Epithelial cell of proximal tubule (primary cell): ENCODE measurements around the gene ADCY3. TPM values are rescaled to one million over a fixed set of nuclear protein-coding genes. Genes with fewer than 3 reads are reported as not detected.
"Not testable (repeated sequence)": the region's sequence is repeated elsewhere in the genome, so short reads cannot be mapped to it uniquely, and the experiment has no call there.

Experiments used
- DNase-seq: peaks from one replicate; pipeline ENCODE4 v3.0.0-alpha.2; 2011; ENCODE audit warnings: low read depth
- H3K4me3 ChIP-seq: 2 replicates; pipeline ENCODE4 v1.5.1; 2011; ENCODE audit warnings: low read depth, mild to moderate bottlenecking, low read length
- total RNA-seq: library from RNA; depleted of rRNA; stranded (reverse); fragments of >200 nt; gene quantifications from 2 replicates; pipeline ENCODE4 v1.2.3, GENCODE V29; 2015
- TF ChIP-seq, protein P1 (sequence below): conservative IDR thresholded peaks from 2 replicates; pipeline ENCODE4 v1.5.1; 2012; ENCODE audit warnings: low read depth, mild to moderate bottlenecking, low read length

Gene ADCY3
- total RNA-seq, 1 donor from 2014 or later: 18.7 TPM

DNA sequence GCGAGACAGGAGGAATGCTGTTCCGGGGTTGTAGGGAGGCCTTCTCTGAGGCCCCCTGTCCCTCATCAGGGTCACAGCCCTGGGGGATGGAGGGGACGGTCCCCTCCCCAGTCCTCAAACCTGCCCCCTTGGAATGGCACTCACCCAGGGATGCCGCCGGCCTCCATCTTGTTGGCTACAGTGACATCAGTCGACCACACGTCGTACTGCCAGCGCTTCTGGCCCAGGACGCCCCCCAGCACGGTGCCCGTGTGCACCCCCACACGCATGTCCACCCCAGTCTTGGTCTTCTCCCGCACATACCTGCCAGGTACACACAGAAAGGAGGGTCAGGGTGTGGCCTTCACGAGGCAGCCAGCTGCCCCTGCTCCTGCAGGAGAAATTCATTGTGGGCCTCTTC is 80.3 kb downstream of the ADCY3 start:
- no peak overlapping the region for H3K4me3 ChIP-seq
- TF ChIP-seq, protein P1, sequence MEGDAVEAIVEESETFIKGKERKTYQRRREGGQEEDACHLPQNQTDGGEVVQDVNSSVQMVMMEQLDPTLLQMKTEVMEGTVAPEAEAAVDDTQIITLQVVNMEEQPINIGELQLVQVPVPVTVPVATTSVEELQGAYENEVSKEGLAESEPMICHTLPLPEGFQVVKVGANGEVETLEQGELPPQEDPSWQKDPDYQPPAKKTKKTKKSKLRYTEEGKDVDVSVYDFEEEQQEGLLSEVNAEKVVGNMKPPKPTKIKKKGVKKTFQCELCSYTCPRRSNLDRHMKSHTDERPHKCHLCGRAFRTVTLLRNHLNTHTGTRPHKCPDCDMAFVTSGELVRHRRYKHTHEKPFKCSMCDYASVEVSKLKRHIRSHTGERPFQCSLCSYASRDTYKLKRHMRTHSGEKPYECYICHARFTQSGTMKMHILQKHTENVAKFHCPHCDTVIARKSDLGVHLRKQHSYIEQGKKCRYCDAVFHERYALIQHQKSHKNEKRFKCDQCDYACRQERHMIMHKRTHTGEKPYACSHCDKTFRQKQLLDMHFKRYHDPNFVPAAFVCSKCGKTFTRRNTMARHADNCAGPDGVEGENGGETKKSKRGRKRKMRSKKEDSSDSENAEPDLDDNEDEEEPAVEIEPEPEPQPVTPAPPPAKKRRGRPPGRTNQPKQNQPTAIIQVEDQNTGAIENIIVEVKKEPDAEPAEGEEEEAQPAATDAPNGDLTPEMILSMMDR: no peak
- DNase-seq: no peak

DNA sequence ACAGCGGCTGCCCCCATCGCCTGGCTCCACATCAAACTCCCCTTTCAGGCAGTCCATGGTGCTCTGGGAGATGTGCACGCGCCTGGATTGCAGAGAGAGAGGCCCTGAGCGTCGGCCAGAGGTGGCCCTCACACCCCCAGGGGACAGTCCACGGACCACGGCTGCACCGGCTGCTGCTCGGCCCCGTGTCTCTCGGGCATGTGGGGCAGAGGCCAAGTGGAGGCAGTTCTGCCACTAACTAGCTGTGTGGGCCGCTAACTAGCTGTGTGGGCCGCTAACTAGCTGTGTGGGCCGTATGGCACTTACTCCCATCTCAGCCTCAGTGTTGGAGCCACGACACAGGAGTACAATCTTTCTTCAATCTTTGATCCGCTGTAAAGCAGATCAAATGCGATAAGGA is 81.5 kb downstream of the ADCY3 start:
- no peak overlapping the region for H3K4me3 ChIP-seq
- no peak for DNase-seq
- TF ChIP-seq, protein P1: no peak

DNA sequence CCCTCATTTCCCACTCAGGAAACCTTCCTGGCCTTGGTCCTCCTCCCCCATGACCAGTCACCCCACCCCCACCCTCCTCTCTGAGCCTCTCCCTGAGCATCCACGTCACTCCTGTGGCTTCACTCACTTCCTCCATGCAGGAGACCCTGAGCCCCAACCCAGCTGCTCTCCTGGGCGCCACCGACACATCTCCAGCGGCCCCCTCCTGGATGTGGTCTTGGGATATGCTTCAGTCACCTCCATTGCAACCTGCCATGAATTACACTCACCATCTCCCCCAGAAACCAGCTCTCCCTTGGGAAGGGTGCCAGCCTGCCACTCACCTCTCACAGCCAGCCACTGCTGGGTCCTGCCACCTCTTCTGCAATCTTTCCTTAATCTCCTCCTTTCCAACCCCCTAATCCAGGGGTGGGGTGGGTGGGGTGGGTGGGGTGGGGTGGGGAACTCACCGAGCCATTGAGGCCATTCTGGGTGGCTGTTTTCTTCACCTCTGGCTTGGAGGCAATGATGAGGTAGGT is 82.0 kb downstream of the ADCY3 start:
- TF ChIP-seq, protein P1: no peak
- no peak overlapping the region for H3K4me3 ChIP-seq
- DNase-seq: no peak

DNA sequence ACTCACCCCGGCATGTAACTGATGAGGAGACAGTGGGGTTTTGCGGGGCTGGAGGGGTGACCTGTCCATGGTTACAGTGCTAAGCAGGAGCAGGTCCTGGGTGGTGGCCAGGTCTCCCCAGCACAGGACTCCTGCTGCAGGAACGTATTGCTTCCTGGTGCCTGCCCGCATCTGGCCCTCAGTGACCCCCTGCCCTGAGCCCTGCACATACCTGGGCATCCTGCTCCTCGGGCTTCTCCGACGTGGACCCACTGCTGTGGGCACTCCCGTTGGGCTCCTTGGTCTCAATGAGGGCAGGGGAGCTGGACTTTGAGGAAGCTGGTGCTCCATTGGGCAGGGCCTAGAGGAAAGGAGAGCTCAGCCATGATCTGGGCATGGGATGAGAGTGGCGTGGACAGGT is 83.3 kb downstream of the ADCY3 start:
- TF ChIP-seq, protein P1: no peak
- no peak for DNase-seq
- no peak overlapping the region for H3K4me3 ChIP-seq

DNA sequence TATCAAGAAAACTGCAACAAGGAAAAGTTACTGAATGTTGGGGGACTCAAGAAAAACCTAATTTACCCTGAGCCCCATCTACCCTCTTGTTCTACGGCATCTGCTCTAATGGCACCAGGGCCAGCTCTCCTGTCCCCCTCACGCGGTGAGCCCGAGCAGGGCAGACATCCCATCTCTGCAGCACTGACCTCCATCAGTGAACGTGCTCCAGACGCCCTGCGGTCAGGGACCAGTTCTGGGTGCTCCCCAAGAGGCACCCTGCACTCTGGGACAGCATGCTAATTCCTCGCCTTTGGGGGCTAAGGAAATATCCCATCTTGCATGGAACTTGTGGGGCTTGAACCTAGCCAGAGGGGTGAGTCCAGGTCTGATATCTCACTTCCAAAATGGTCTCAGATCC is 83.8 kb downstream of the ADCY3 start:
- no peak for DNase-seq
- H3K4me3 ChIP-seq: no peak overlapping the region
- TF ChIP-seq, protein P1: no peak

DNA sequence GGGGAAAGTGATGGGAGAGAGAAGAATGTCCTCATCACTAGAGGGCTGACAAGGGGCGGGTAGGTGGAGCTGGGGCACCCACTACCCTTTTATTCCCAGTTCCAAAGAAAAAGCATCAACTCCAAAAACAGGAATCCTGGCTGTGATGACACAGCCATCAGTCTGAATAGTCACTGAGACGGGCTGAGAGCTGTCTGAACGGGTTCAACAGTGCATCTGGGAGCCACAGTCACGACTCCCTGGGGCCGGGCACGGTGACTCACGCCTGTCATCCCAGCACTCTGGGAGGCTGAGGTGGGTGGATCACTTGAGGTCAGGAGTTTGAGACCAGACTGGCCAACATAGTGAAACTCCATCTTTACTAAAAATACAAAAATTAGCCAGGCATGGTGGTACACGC is 84.6 kb downstream of the ADCY3 start:
- DNase-seq: not testable (repeated sequence)

DNA sequence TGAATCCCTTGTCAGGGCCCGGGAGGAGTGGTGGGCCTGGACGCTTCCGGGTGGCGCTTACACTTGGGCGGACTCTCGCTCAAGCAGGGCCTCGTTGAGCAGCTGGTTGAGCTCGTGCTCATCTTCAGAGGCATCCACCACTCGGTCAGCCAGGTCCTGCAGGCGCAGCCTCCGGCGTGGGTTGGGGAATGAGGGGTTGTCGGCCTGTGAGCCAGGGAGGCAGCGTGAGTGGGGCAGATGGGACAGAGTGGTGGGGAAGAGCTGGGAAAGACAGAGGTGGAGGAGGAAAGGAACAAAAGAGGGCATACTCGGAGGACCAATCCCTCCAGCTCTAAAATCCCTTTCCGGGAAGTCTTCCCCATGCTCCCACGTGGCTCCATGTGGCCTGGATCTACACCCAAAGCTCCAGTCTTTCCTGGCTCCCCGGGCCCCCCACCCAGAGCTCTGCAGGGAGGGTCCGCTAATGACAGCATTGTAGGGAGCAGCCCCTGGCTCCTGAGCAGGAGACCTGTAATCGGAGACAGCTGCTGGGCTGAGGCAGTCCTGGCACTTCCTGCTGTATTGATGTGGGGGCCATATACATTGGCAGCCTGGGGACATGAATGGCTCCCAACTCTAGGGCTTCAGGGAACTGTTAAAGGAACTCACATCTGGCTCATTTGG is 85.2 kb downstream of the ADCY3 start:
- no peak for DNase-seq
- H3K4me3 ChIP-seq: no peak overlapping the region
- TF ChIP-seq, protein P1: no peak

More for the DNA sequence above, 84.6 kb downstream of the ADCY3 start:
- not testable (repeated sequence) for H3K4me3 ChIP-seq
